Tibial nerve (tissue), 4 donors: Measurements from ENCODE around the gene LCP1. TPM values are rescaled to one million over a fixed set of nuclear protein-coding genes. Genes with fewer than 3 reads are reported as not detected.

Experiments
- DNase-seq, 2 donors: peaks; one replicate each; pipeline ENCODE4 v3.0.0-alpha.2; 2019; ENCODE audit warnings: low spot score in 2 of 2
- H3K27ac ChIP-seq, 4 donors: fragments of 200-600 bp; sonication (generic) in 3 of 4; one replicate each; pipeline ENCODE4 v1.5.1; 2017 to 2019; ENCODE audit warnings: mild to moderate bottlenecking in 1 of 4
- H3K27me3 ChIP-seq, 2 donors: fragments of 200-600 bp; sonication (generic) in 1 of 2; one replicate each; pipeline versions ENCODE4 v1.5.1 to v1.6.0; 2017 to 2019
- H3K36me3 ChIP-seq, 3 donors: fragments of 200-600 bp; sonication (generic); one replicate each; pipeline ENCODE4 v1.5.1; 2018 to 2019
- H3K4me1 ChIP-seq, 4 donors: fragments of 200-600 bp; sonication (generic) in 3 of 4; one replicate each; pipeline ENCODE4 v1.5.1; 2017 to 2019
- H3K4me3 ChIP-seq, 4 donors: fragments of 200-600 bp; sonication (generic) in 3 of 4; one replicate each; pipeline ENCODE4 v1.5.1; 2017 to 2019; ENCODE audit warnings: mild to moderate bottlenecking in 1 of 4, moderate library complexity in 1 of 4
- H3K9me3 ChIP-seq, 4 donors: fragments of 200-600 bp; sonication (generic) in 3 of 4; one replicate each; pipeline ENCODE4 v1.5.1; 2017 to 2019
- EP300 ChIP-seq, 2 donors: sonication (generic); formaldehyde crosslinking; IDR thresholded peaks; one replicate each; pipeline ENCODE4 v1.6.1; 2017; ENCODE audit warnings: antibody characterized with exemption in 2 of 2, mild to moderate bottlenecking in 1 of 2
- POLR2A ChIP-seq, 2 donors: fragments of 450-650 bp; IDR thresholded peaks; one replicate each; pipeline ENCODE4 v1.6.1; 2017; ENCODE audit warnings: antibody characterized with exemption in 2 of 2, mild to moderate bottlenecking in 2 of 2, moderate library complexity in 2 of 2
- WGBS, 2 donors: methylation state at CpG; one replicate each; pipeline ENCODE4 v1.1.5; 2018; 5-methylcytosine and 5-hydroxymethylcytosine counted together
- total RNA-seq, 4 donors: library from RNA; depleted of rRNA; stranded (reverse); fragments of >200 nt; gene quantifications; one replicate each; pipeline ENCODE4 v1.1.0, GENCODE V29; 2016
- TF ChIP-seq, protein P1 (sequence below), 5 experiments: fragments of 200-600 bp in 3 of 5; fragments of 450-650 bp in 2 of 5; sonication (generic) in 3 of 5; IDR thresholded peaks; one replicate each; pipeline ENCODE4 v1.5.1; 2016 to 2019; ENCODE audit warnings: antibody characterized with exemption in 5 of 5, mild to moderate bottlenecking in 3 of 5, moderate library complexity in 2 of 5

The LCP1 gene
- total RNA-seq, 4 donors from 2014 or later = 18.1 to 62.7 (median 22.4) TPM

- H3K4me3 ChIP-seq = no peak overlapping the region
- DNase-seq = no peak
- no peak overlapping the region for H3K27ac ChIP-seq
- TF ChIP-seq, protein P1, sequence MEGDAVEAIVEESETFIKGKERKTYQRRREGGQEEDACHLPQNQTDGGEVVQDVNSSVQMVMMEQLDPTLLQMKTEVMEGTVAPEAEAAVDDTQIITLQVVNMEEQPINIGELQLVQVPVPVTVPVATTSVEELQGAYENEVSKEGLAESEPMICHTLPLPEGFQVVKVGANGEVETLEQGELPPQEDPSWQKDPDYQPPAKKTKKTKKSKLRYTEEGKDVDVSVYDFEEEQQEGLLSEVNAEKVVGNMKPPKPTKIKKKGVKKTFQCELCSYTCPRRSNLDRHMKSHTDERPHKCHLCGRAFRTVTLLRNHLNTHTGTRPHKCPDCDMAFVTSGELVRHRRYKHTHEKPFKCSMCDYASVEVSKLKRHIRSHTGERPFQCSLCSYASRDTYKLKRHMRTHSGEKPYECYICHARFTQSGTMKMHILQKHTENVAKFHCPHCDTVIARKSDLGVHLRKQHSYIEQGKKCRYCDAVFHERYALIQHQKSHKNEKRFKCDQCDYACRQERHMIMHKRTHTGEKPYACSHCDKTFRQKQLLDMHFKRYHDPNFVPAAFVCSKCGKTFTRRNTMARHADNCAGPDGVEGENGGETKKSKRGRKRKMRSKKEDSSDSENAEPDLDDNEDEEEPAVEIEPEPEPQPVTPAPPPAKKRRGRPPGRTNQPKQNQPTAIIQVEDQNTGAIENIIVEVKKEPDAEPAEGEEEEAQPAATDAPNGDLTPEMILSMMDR (IDR thresholded peaks at IDR 0.05) = no peak
- H3K9me3 ChIP-seq = no peaks in the 10 kb centered on the region
- H3K27me3 ChIP-seq = no peaks in the 10 kb centered on the region
- peaks cover 0 to 2% (median 0%) of the 10 kb centered on the region in 3 donors for H3K36me3 ChIP-seq
- WGBS, 2 donors = 92 to 97% methylated on average over 2 of the region's 2 CpGs
- peaks cover 0 to 12% (median 3%) of the 10 kb centered on the region in 4 donors for H3K4me1 ChIP-seq
These were observed 23.8 kb downstream of the LCP1 start for GRCh38 chr13:46158222-46158621.

DNA sequence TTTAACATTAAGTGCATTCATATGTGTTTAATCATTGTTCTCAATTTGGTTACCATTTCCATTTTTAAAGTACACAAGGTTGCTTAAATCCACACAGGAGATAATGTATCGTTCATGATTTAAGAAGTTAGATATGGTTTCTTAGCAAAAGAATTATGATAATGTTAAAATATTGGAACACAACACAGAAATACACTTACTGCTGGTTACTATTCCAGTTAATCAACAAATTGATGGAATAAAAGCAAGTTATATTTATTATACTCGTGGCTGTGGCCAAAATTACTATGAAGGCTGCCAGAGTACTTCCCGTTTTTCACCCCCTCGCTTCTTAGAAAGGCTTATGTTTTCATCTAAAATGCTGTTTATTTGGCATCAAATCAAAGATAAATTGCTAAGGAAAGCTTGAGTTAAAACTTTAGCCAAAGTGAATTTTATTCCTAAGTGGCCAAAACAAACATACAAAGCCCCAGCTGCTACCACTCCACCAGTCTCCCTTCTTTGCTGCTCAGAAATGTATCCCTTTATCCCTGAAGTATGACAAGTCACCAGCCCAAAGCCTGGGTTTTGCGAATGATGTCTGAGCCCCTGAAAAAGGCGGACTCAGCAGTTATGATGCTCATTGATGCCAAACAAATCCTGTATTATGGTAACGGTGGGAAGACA is 27.7 kb downstream of the LCP1 start:
- H3K27me3 ChIP-seq = no peaks in the 10 kb centered on the region
- WGBS, 2 donors = 46 to 49% methylated on average over 7 of the region's 7 CpGs
- H3K4me3 ChIP-seq = no peak overlapping the region
- H3K36me3 ChIP-seq = peaks cover 0 to 2% (median 0%) of the 10 kb centered on the region in 3 donors
- no peaks in the 10 kb centered on the region for H3K9me3 ChIP-seq
- peaks cover 0 to 8% (median 0%) of the 10 kb centered on the region in 4 donors for H3K4me1 ChIP-seq
- TF ChIP-seq POLR2A (IDR thresholded peaks at IDR 0.05) (no peak), EP300 (IDR thresholded peaks at IDR 0.05) (no peak)
- TF ChIP-seq, protein P1 (IDR thresholded peaks at IDR 0.05) = no peak
- no peak overlapping the region for H3K27ac ChIP-seq
- no peak for DNase-seq

DNA sequence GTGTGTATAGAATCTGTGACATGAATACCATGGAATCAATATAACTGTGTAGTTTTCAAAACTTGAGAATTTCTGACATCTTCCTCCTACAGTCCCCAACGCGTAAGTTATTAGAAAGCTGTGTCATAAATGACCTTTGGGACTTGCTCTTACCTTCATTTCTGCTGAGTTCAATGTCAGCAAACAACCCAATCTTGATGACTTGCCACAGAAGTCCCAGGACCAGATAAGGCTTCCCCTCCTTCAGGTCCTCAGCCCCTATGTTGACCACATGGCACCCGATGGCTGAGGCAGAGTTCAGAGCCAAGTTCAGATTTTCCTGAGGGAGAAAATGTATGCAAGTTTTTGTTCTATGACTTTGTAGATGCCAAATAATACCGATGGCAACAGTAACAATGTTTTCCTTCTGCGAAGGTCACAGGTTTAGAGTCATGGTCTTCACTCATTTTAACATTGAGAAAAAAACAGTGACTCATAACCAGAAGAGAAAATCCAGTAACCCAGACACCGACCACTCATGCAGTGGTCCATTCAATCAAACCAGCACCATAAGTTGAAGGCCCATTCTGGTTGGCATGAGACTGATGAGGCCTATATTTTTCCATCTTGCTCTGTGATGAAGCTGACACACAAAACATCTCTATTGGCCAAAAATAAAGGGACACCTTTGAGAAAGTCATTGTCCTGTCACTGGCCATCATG is 29.2 kb downstream of the LCP1 start:
- no peak for DNase-seq
- 89 to 91% methylated on average over 6 of the region's 6 CpGs for WGBS, 2 donors
- TF ChIP-seq POLR2A (IDR thresholded peaks at IDR 0.05) = no peak
- no peak for TF ChIP-seq EP300 (IDR thresholded peaks at IDR 0.05)
- TF ChIP-seq, protein P1 (IDR thresholded peaks at IDR 0.05) = no peak

DNA sequence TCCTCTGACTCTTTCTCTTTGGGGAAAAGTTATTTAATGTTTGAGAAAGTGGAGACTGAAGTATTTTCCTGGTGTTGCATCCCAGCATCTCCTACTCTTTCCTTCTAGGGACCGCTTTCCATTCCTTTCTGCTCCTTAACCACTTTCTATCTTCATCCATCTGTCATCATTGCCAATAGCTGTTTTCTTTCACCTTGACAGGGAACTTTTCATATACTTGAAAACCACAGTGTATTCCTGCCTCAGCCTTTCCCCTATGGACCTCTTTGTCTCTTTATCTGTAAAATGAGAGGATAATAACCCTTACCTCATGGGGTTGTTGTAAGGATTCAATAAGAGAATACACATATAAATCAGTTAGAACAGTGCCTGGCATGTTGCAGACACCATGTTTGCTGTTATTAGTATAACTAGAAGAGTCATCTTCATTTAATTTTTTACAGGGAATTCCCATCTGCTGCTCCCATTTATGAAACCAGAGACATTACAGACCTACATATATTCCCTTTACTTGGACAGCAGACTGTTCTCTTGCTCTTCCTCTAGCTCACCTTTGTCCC is 31.8 kb downstream of the LCP1 start:
- Histone ChIP-seq H3K9me3 (no peaks in the 10 kb centered on the region), H3K27me3 (no peaks in the 10 kb centered on the region), H3K4me1 (peaks cover 0 to 8% (median 0%) of the 10 kb centered on the region in 4 donors), H3K27ac (no peak overlapping the region), H3K36me3 (peaks cover 0 to 2% (median 0%) of the 10 kb centered on the region in 3 donors), H3K4me3 (no peak overlapping the region)
- 88 to 98% methylated on average over 1 of the region's 1 CpG for WGBS, 2 donors
- TF ChIP-seq POLR2A (IDR thresholded peaks at IDR 0.05) = no peak
- TF ChIP-seq, protein P1 (IDR thresholded peaks at IDR 0.05) = no peak
- TF ChIP-seq EP300 (IDR thresholded peaks at IDR 0.05) = no peak
- DNase-seq = no peak

More for the DNA sequence above, 29.2 kb downstream of the LCP1 start:
- H3K9me3 ChIP-seq = no peaks in the 10 kb centered on the region
- peaks cover 0 to 2% (median 0%) of the 10 kb centered on the region in 3 donors for H3K36me3 ChIP-seq
- peaks cover 0 to 8% (median 0%) of the 10 kb centered on the region in 4 donors for H3K4me1 ChIP-seq
- H3K27ac ChIP-seq = no peak overlapping the region
- H3K4me3 ChIP-seq = no peak overlapping the region
- H3K27me3 ChIP-seq = no peaks in the 10 kb centered on the region
